Endothelial cell of umbilical vein (primary cell): ENCODE results near the gene SVOP.

Experiments used
- CTCF ChIP-seq, 2 donors: IDR thresholded peaks; 1 replicate in 1 of 2; 2 replicates in 1 of 2; pipeline ENCODE4 v1.5.1; 2011; ENCODE audit warnings: low read length in 2 of 2, mild to moderate bottlenecking in 2 of 2, moderate library complexity in 2 of 2, control low read depth in 1 of 2, inconsistent platforms in 1 of 2, low read depth in 1 of 2; ENCODE audit not compliant: insufficient read depth in 1 of 2; ENCODE audit errors: extremely low read depth in 1 of 2
- EZH2 ChIP-seq: IDR thresholded peaks from 2 replicates; pipeline ENCODE4 v1.6.1; 2012; ENCODE audit warnings: borderline replicate concordance, low read depth, mild to moderate bottlenecking, moderate library complexity, low read length, inconsistent platforms; ENCODE audit not compliant: severe bottlenecking
- POLR2AphosphoS5 ChIP-seq: IDR thresholded peaks from 2 replicates; pipeline ENCODE4 v1.6.1; 2012; ENCODE audit warnings: low read depth, mild to moderate bottlenecking, control low read depth, low read length, moderate library complexity; ENCODE audit not compliant: insufficient read depth

GRCh38 chr12:109020146-109020795, 597 bp downstream of the SVOP start:
- TF ChIP-seq CTCF (IDR thresholded peaks at IDR 0.05; ENCODE audit: extremely low read depth in 1 of 2, insufficient read depth in 1 of 2, low read depth in 1 of 2, low read length in 2 of 2): no peak
- TF ChIP-seq POLR2AphosphoS5: no peak
- TF ChIP-seq EZH2: no peak
